GM12891 (cell line): ENCODE measurements around the gene ETS1.

Experiments
- DNase-seq: peaks from one replicate; pipeline ENCODE4 v3.0.0; 2011; ENCODE audit warnings: low spot score; ENCODE audit not compliant: insufficient read length
- FAIRE-seq: peaks from 2 replicates; lab custom pipeline; 2011; peaks lifted over from hg19 to GRCh38; lab: Jason Lieb, UNC
- PAX5 ChIP-seq: IDR thresholded peaks from 2 replicates; pipeline ENCODE4 v1.6.1; 2011; ENCODE audit warnings: low read length, moderate library complexity, mild to moderate bottlenecking; ENCODE audit not compliant: insufficient read depth, severe bottlenecking
- POLR2A ChIP-seq: IDR thresholded peaks from 2 replicates; pipeline ENCODE4 v1.6.1; 2011; ENCODE audit warnings: low read depth, low read length, control low read depth
- POLR2AphosphoS5 ChIP-seq: IDR thresholded peaks from 2 replicates; pipeline ENCODE4 v1.6.1; 2011; ENCODE audit warnings: low read depth, low read length, control low read depth
- POU2F2 ChIP-seq: IDR thresholded peaks from 2 replicates; pipeline ENCODE4 v1.6.1; 2011; ENCODE audit warnings: low read depth, mild to moderate bottlenecking, control low read depth, low read length, moderate library complexity
- SPI1 ChIP-seq: IDR thresholded peaks from 2 replicates; pipeline ENCODE4 v1.6.1; 2011; ENCODE audit warnings: low read depth, low read length, control low read depth
- TAF1 ChIP-seq: IDR thresholded peaks from 2 replicates; pipeline ENCODE4 v1.6.1; 2011; ENCODE audit warnings: low read depth, low read length, control low read depth

Gene ETS1

DNA sequence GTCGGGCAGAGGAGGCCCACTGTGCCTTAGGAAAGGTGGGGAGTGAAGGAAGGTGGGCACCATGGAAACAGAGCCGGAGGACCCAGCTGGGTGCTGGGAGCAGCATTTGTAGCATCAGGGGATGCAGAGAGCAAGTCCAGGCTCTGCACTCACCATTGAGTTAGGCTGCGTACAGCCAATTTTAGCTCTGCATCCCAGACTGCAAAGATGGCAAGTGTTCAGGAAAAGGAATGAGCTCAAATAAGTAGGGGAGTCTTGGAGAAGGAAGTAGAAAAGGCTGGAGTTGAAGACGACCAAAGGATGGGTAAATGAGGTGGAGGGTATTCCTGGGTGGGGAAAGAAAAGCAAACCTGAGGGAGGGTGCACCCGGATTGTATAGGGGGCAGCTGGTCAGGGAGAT, 31.6 kb upstream of the ETS1 start:
- TF ChIP-seq POU2F2 (no peak), TAF1 (no peak), SPI1 (no peak), PAX5 (no peak), POLR2A (no peak), POLR2AphosphoS5 (no peak)
- FAIRE-seq (no peak), DNase-seq (no peak)

DNA sequence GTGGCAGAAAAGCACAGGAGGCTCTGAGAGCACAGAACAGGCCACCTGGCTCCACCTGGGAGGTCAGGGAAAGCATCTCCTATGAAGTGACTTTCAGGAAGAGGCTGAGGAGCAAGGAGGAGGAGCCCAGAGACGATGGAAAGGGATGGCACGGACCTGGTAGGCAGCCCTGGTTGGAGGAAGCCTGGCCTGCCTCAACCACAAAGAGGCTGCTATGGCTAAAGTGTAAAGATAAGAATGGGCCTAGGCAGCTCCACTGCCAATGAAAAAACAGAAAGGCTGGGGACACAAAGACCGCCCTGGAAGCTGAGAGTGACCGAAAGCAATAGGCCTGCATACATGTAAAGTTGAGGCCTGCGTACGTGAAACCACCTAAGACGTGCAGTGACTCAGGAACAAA, 31.2 kb upstream of the ETS1 start:
- no peak for DNase-seq
- FAIRE-seq: no peak
- no peak for TF ChIP-seq POLR2A

DNA sequence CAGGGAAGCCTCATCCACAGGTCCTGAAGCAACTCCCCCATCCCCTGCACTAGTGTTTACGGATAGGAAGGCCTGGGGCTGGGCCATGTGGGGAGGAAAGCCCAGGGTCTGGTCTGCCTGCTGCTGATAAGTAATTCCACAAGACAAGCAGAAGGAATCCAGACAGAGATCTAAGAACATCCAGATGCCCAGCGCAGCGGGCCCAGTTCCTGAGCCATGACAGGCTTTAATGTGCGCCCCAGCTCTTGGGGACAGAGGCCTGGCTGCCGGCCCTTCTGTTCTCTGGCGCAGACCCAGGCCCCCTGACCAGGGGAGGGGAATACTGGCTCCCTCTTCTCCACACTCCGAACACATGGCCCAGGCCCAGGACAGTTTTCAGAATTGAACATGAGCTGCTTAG, 28.8 kb upstream of the ETS1 start:
- FAIRE-seq (no peak), DNase-seq (no peak)
- TF ChIP-seq POU2F2 (no peak), POLR2AphosphoS5 (no peak), POLR2A (no peak), TAF1 (no peak), PAX5 (no peak), SPI1 (no peak)

DNA sequence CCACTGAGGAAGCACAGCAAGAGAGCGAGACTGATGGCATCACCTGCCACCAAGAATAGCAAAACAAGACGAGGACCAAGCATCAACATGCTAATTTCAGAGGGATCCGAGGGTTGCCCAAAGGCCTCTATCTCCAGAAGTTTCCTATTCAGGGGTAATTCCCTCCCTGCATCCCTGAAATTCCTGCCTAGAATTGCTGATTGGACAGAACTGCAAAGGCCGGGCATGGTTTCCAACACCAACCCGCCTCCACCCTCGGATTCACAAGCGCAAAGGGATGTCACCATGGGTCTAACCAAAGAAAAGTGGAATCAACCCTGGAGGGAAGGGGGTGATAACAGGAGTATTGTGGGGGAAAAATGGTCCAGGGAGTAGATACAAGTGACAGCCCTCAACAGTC, 28.3 kb upstream of the ETS1 start:
- FAIRE-seq (no peak), DNase-seq (no peak)
- TF ChIP-seq POLR2AphosphoS5 (no peak), TAF1 (no peak), POU2F2 (no peak), SPI1 (no peak), PAX5 (no peak), POLR2A (no peak)

- no peak for DNase-seq
- no peak for TF ChIP-seq POLR2AphosphoS5
- TF ChIP-seq SPI1: no peak
- TF ChIP-seq PAX5: no peak
- TF ChIP-seq POLR2A: no peak
- no peak for TF ChIP-seq POU2F2
- TF ChIP-seq TAF1: no peak
- FAIRE-seq: no peak
Measured at GRCh38 chr11:128615076-128615475, 27.7 kb upstream of the ETS1 start.

GRCh38 chr11:128614026-128614425, 26.7 kb upstream of the ETS1 start:
- DNase-seq (no peak), FAIRE-seq (peak; percentile 60)
- no peak for TF ChIP-seq POU2F2
- no peak for TF ChIP-seq POLR2AphosphoS5
- TF ChIP-seq POLR2A: no peak
- TF ChIP-seq SPI1: no peak
- TF ChIP-seq TAF1: no peak
- no peak for TF ChIP-seq PAX5

DNA sequence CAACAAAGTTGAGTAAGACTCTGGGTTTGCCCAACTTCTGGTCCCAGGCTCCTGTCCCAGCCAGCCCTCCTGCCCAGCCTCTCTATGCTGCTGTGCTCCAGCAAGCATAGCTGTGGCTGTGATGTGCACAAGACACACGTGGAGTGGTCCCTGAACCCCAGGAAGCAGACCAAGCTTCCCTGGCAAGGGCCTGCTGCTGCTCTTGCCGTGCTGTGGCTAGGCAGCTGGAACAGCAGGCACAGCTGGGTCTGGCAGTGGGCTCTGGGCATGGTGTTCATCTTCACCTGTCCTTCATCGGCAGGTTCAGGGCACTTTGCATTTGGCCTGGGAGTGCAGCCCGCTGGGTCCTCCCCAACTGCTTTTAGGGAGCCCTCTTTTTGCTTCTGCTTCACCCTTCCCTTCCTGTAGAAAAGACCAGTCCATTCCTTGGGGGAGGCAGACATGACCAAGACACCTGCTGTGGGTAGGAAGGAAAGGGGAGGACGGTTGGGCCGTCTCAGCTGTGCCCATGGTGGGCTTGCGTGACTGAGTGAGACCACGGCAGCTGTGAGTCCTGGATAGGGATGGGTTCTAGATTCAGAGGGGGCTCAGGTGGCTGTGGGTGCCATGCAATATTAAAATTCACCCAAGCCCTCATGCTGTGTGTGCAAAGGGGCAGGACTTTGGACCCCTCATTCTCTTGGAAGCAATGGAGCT, 26.1 kb upstream of the ETS1 start:
- FAIRE-seq (no peak), DNase-seq (no peak)
- TF ChIP-seq PAX5: no peak
- TF ChIP-seq POU2F2: no peak
- TF ChIP-seq TAF1: no peak
- no peak for TF ChIP-seq POLR2AphosphoS5
- TF ChIP-seq SPI1: no peak
- no peak for TF ChIP-seq POLR2A

- TF ChIP-seq POU2F2: peak; percentile 95
- 0 out of 2 replicates have a peak, but pooled peaks have one; percentile 17 for TF ChIP-seq POLR2A
- TF ChIP-seq PAX5: no peak
- TF ChIP-seq SPI1: peak; percentile 79; the same call in 1 of the 2 replicates
- FAIRE-seq (peak; percentile 98), DNase-seq (no peak)
Measured at GRCh38 chr11:128610721-128611617, 23.6 kb upstream of the ETS1 start.

DNA sequence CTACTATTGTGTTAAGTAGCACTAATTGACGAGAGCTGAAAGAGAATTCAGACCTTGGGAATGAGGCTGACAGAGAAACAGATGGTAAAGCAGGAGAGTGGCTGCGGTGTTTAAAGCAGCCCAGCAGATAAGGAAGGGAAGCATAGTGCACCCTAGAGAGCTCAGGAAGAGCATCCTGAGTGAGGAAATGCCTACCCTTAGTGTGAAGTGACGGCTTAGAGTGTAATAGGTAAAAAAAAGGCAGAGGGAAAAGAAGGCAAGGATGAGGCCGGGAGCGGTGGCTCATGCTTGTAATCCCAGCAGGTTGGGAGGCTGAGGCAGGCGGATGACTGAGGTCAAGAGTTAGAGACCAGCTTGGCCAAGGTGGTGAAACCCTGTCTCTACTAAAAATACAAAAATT, 22.4 kb upstream of the ETS1 start:
- no peak for DNase-seq
- no peak for TF ChIP-seq POLR2AphosphoS5
- no peak for TF ChIP-seq TAF1
- no peak for TF ChIP-seq PAX5
- TF ChIP-seq POLR2A: no peak
- TF ChIP-seq SPI1: no peak
- TF ChIP-seq POU2F2: no peak
- FAIRE-seq: peak; percentile 91
